ENCODE measurements around the gene ZGRF1.

- TF ChIP-seq POLR2A (IDR thresholded peaks at IDR 0.05) (no peak), POLR2AphosphoS5 (IDR thresholded peaks at IDR 0.05) (no peak)
Measured at GRCh38 chr4:112650332-112650731, 13.6 kb upstream of the ZGRF1 start.
